H1 (cell line): Measurements from ENCODE around the gene LPO. TPM values are rescaled to one million over a fixed set of nuclear protein-coding genes. Genes with fewer than 3 reads are reported as not detected.

Experiments used
- CTCF ChIA-PET: fragments of 300-600 bp; sonication (Branson Sonifier 250); formaldehyde crosslinking; loops from one replicate; lab custom pipeline; 2021; ENCODE audit not compliant: partially characterized antibody; lab: Charles Lee
- POLR2A ChIA-PET: fragments of 300-600 bp; sonication (Branson Sonifier 250); formaldehyde crosslinking; loops from one replicate; lab custom pipeline; 2021; ENCODE audit warnings: inconsistent platforms; ENCODE audit not compliant: partially characterized antibody; lab: Charles Lee
- DNase-seq, 2 experiments: peaks; one replicate each; pipeline versions ENCODE4 v3.0.0 to v3.0.0-alpha.2; 2010 to 2022; ENCODE audit warnings: low spot score in 2 of 2, low read depth in 1 of 2, mixed read lengths in 1 of 2
- FAIRE-seq: peaks from 2 replicates; lab custom pipeline; 2011; peaks lifted over from hg19 to GRCh38; lab: Jason Lieb, UNC
- H2AFZ ChIP-seq: 2 replicates; pipeline ENCODE4 v1.8.1; 2012; ENCODE audit warnings: low read length, inconsistent platforms
- H2AK5ac ChIP-seq: 2 replicates; pipeline ENCODE4 v1.6.1; 2013; ENCODE audit warnings: low read depth, low read length
- H2BK120ac ChIP-seq: replicated peaks from 2 replicates; pipeline ENCODE3; 2013; ENCODE audit warnings: low read depth, low read length, inconsistent platforms
- H2BK12ac ChIP-seq: 2 replicates; pipeline ENCODE4 v1.6.1; 2013; ENCODE audit warnings: low read depth, low read length
- H2BK15ac ChIP-seq: 2 replicates; pipeline ENCODE4 v1.6.1; 2013; ENCODE audit warnings: low read length
- H2BK20ac ChIP-seq: 2 replicates; pipeline ENCODE4 v1.6.1; 2013; ENCODE audit warnings: low read length
- H2BK5ac ChIP-seq: 2 replicates; pipeline ENCODE4 v1.6.1; 2013; ENCODE audit warnings: low read depth, low read length
- H3K14ac ChIP-seq: 2 replicates; pipeline ENCODE4 v1.6.1; 2013; ENCODE audit warnings: inconsistent platforms; ENCODE audit not compliant: insufficient read length
- H3K18ac ChIP-seq: 2 replicates; pipeline ENCODE4 v1.6.1; 2013; ENCODE audit warnings: low read length; ENCODE audit errors: extremely low read depth
- H3K23ac ChIP-seq: 2 replicates; pipeline ENCODE4 v1.6.1; 2013; ENCODE audit warnings: inconsistent platforms; ENCODE audit not compliant: insufficient read length
- H3K23me2 ChIP-seq: 2 replicates; pipeline ENCODE4 v1.6.1; 2013; ENCODE audit warnings: low read depth, low read length
- H3K27ac ChIP-seq: 2 replicates; pipeline ENCODE4 v1.6.1; 2011; ENCODE audit warnings: low read depth, low read length, inconsistent platforms
- H3K27me3 ChIP-seq, 4 experiments: replicated peaks in 1 of 4; 1 replicate in 1 of 4; 2 replicates in 3 of 4; pipeline versions ENCODE4 v1.6.1 to v1.8.1; 2011 to 2013; ENCODE audit warnings: low read length in 3 of 4, mild to moderate bottlenecking in 3 of 4, inconsistent platforms in 2 of 4, mixed read lengths in 2 of 4, moderate library complexity in 1 of 4; ENCODE audit not compliant: control insufficient read depth in 3 of 4, insufficient read depth in 3 of 4; ENCODE audit errors: extremely low read depth in 1 of 4
- H3K36me3 ChIP-seq, 4 experiments: 2 replicates each; pipeline versions ENCODE4 v1.6.1 to v1.8.1; 2011 to 2013; ENCODE audit warnings: mild to moderate bottlenecking in 4 of 4, low read length in 3 of 4, moderate library complexity in 2 of 4, control low read depth in 1 of 4, inconsistent platforms in 1 of 4; ENCODE audit not compliant: insufficient read depth in 4 of 4, control insufficient read depth in 2 of 4
- H3K4ac ChIP-seq: replicated peaks from 2 replicates; pipeline ENCODE3; 2013; ENCODE audit warnings: low read length, low read depth, mixed read lengths, inconsistent platforms; ENCODE audit not compliant: insufficient read length
- H3K4me1 ChIP-seq, 4 experiments: replicated peaks in 1 of 4; 1 replicate in 1 of 4; 2 replicates in 3 of 4; pipeline versions ENCODE4 v1.6.1 to v1.8.1; 2011 to 2013; ENCODE audit warnings: low read length in 3 of 4, inconsistent platforms in 2 of 4, mixed read lengths in 1 of 4; ENCODE audit not compliant: insufficient read depth in 4 of 4, control insufficient read depth in 3 of 4
- H3K4me2 ChIP-seq, 2 experiments: 2 replicates each; pipeline versions ENCODE4 v1.6.1 to v1.8.1; 2011 to 2013; ENCODE audit warnings: low read depth in 2 of 2, low read length in 2 of 2, control low read depth in 1 of 2, inconsistent platforms in 1 of 2, mild to moderate bottlenecking in 1 of 2; ENCODE audit not compliant: insufficient read depth in 1 of 2
- H3K4me3 ChIP-seq, 4 experiments: fragments of 200-600, 300-600 bp in 1 of 4; sonication (generic), shearing (Covaris generic), sonication (Bioruptor Twin) in 1 of 4; 2 replicates each; pipeline versions ENCODE4 v1.5.1 to v1.8.1; 2011 to 2016; ENCODE audit warnings: low read length in 4 of 4, low read depth in 3 of 4, control low read depth in 2 of 4, inconsistent platforms in 2 of 4, mild to moderate bottlenecking in 2 of 4, mixed read lengths in 1 of 4, moderate library complexity in 1 of 4; ENCODE audit not compliant: insufficient read depth in 2 of 4; ENCODE audit errors: extremely low read depth in 1 of 4
- H3K56ac ChIP-seq: replicated peaks from 2 replicates; pipeline ENCODE3; 2013; ENCODE audit warnings: low read depth, mild to moderate bottlenecking, mixed read lengths, low read length, inconsistent platforms; ENCODE audit not compliant: insufficient read length
- H3K79me1 ChIP-seq: 2 replicates; pipeline ENCODE4 v1.6.1; 2013; ENCODE audit warnings: low read depth, low read length, control low read depth
- H3K79me2 ChIP-seq, 2 experiments: 2 replicates each; pipeline versions ENCODE4 v1.6.1 to v1.8.1; 2012 to 2013; ENCODE audit warnings: low read length in 2 of 2, mild to moderate bottlenecking in 2 of 2, inconsistent platforms in 1 of 2; ENCODE audit not compliant: insufficient read depth in 2 of 2, control insufficient read depth in 1 of 2
- H3K9ac ChIP-seq, 4 experiments: replicated peaks in 1 of 4; 1 replicate in 1 of 4; 2 replicates in 3 of 4; pipeline versions ENCODE4 v1.6.1 to v1.8.1; 2011 to 2013; ENCODE audit warnings: low read depth in 3 of 4, low read length in 3 of 4, control low read depth in 2 of 4, mild to moderate bottlenecking in 2 of 4, moderate library complexity in 2 of 4, inconsistent platforms in 1 of 4; ENCODE audit errors: extremely low read depth in 1 of 4
- H3K9me3 ChIP-seq, 2 experiments: 2 replicates each; pipeline versions ENCODE4 v1.6.1 to v1.8.1; 2012 to 2013; ENCODE audit warnings: mild to moderate bottlenecking in 2 of 2, moderate library complexity in 2 of 2, control low read depth in 1 of 2, inconsistent platforms in 1 of 2, low read depth in 1 of 2, low read length in 1 of 2, mixed read lengths in 1 of 2; ENCODE audit not compliant: insufficient read depth in 2 of 2
- H4K20me1 ChIP-seq, 2 experiments: replicated peaks in 1 of 2; 2 replicates each; pipeline versions ENCODE3 to v1.8.1; 2011 to 2013; ENCODE audit warnings: inconsistent platforms in 2 of 2, low read length in 2 of 2, mild to moderate bottlenecking in 1 of 2; ENCODE audit not compliant: insufficient read depth in 2 of 2, control insufficient read depth in 1 of 2
- H4K5ac ChIP-seq: 2 replicates; pipeline ENCODE4 v1.6.1; 2013; ENCODE audit warnings: low read length, low read depth, mixed read lengths, inconsistent platforms; ENCODE audit not compliant: insufficient read length
- H4K8ac ChIP-seq: 2 replicates; pipeline ENCODE4 v1.8.0; 2013; ENCODE audit warnings: mild to moderate bottlenecking, moderate library complexity, low read length, inconsistent platforms; ENCODE audit not compliant: insufficient read depth; ENCODE audit errors: extremely low read depth
- H4K91ac ChIP-seq: replicated peaks from 2 replicates; pipeline ENCODE3; 2013; ENCODE audit warnings: low read length, mixed read lengths, inconsistent platforms; ENCODE audit not compliant: insufficient read length
- HDAC2 ChIP-seq, 2 experiments: fragments of 300-600 bp in 1 of 2; sonication (generic) in 1 of 2; IDR thresholded peaks; 2 replicates each; pipeline ENCODE4 v1.6.1; 2011 to 2012; ENCODE audit warnings: low read depth in 2 of 2, low read length in 2 of 2, mild to moderate bottlenecking in 2 of 2, moderate library complexity in 2 of 2, borderline replicate concordance in 1 of 2, inconsistent platforms in 1 of 2
- KDM5A ChIP-seq: fragments of 200-600 bp; IDR thresholded peaks from 2 replicates; pipeline ENCODE4 v1.7.1; 2012; ENCODE audit warnings: mild to moderate bottlenecking, low read length, inconsistent platforms, mixed read lengths
- RBBP5 ChIP-seq: IDR thresholded peaks from 2 replicates; pipeline ENCODE4 v1.7.1; 2012; ENCODE audit warnings: low read depth, mild to moderate bottlenecking, inconsistent platforms, low read length, moderate library complexity, borderline replicate concordance
- SP1 ChIP-seq: IDR thresholded peaks from 2 replicates; pipeline ENCODE4 v1.6.1; 2011; ENCODE audit warnings: low read depth, low read length
- SP4 ChIP-seq: IDR thresholded peaks from 2 replicates; pipeline ENCODE4 v1.6.1; 2012; ENCODE audit warnings: low read length, inconsistent platforms
- WGBS, 2 experiments: shearing (Covaris generic) in 1 of 2; methylation state at CpG; one replicate each; pipeline versions ENCODE4 v1.1.6 to v1.1.7; 2013 to 2015; ENCODE audit warnings: low lambda C conversion rate in 2 of 2, mixed read lengths in 2 of 2, inconsistent platforms in 1 of 2, low coverage in 1 of 2, missing lambda C conversion rate in 1 of 2; ENCODE audit not compliant: insufficient replicate concordance in 2 of 2, insufficient coverage in 1 of 2, insufficient read length in 1 of 2; ENCODE audit errors: extremely low coverage in 1 of 2, missing lambda C conversion rate in 1 of 2; 5-methylcytosine and 5-hydroxymethylcytosine counted together
- polyA plus RNA-seq, 7 experiments: library from polyadenylated mRNA; depleted of rRNA in 3 of 7; stranded (reverse) in 5 of 7; unstranded in 2 of 7; fragments of >200 nt in 5 of 7; fragments of 200-250 nt in 2 of 7; gene quantifications; 1 replicate in 5 of 7; 2 replicates in 1 of 7; 4 replicates in 1 of 7; pipeline versions ENCODE4 v1.2.1 to v1.2.3, GENCODE V29; 2011 to 2013; ENCODE audit warnings: missing spikeins in 2 of 7, mixed read lengths in 2 of 7
- total RNA-seq: library from RNA; stranded (reverse); fragmentation: NEBNext Ultra II Directional; extraction: Animal tissue kit (Norgen Biotek cat#: 25700); gene quantifications from 2 replicates; pipeline ENCODE4 v1.2.1, GENCODE V29; 2021
- TF ChIP-seq, protein P1 (sequence below), 3 experiments: IDR thresholded peaks; 1 replicate in 2 of 3; 2 replicates in 1 of 3; pipeline versions ENCODE4 v1.5.1 to v1.6.1; 2011; ENCODE audit warnings: low read length in 3 of 3, mild to moderate bottlenecking in 3 of 3, inconsistent platforms in 2 of 3, low read depth in 1 of 3, moderate library complexity in 1 of 3; ENCODE audit not compliant: insufficient read depth in 1 of 3; ENCODE audit errors: control extremely low read depth in 1 of 3

LPO gene
- total and polyA plus RNA-seq, 2 of the 8 experiments (the other 6 are each of a cell fraction or from before 2014, with no cell fraction given), result 0.38 to 0.52 TPM

DNA sequence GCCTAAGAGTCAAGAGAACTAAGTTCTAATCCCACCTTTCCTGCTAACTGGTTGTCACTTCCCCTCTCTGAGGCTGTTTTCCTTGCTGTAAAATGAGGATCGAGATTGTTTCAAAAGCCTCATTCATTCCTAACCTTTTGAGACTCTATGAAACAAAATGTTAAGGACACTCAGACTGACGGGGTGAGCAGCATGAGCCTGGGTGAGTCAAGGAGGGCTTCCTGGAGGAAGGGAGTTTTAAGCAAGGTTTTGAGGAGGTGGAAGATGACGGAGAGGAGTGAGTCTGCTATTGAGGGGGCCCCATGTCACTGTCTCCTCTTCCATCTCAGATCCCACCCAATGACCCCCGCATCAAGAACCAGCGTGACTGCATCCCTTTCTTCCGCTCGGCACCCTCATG is 41.8 kb upstream of the LPO start:
- H3K79me1 ChIP-seq, result no peaks in the 10 kb centered on the region
- no peak overlapping the region for H2BK12ac ChIP-seq
- no peak overlapping the region for H4K5ac ChIP-seq
- no peak overlapping the region for H3K4ac ChIP-seq
- no peaks in the 10 kb centered on the region for H3K23me2 ChIP-seq
- 95% methylated on average over 7 of the region's 7 CpGs; no CpG with 5 or more reads in 1 of the 2 experiments for WGBS, 2 experiments
- no peak overlapping the region for H2BK20ac ChIP-seq
- H3K27me3 ChIP-seq, result no peaks in the 10 kb centered on the region
- POLR2A ChIA-PET, result no interaction called here
- no peak overlapping the region for H3K18ac ChIP-seq
- no peak overlapping the region for H2BK5ac ChIP-seq
- H3K56ac ChIP-seq, result no peak overlapping the region
- no peak overlapping the region for H3K4me3 ChIP-seq
- DNase-seq, result no peak
- H2AFZ ChIP-seq, result no peak overlapping the region
- H3K14ac ChIP-seq, result no peak overlapping the region
- TF ChIP-seq HDAC2 (IDR thresholded peaks at IDR 0.05; ENCODE audit: borderline replicate concordance in 1 of 2, low read depth in 2 of 2, low read length in 2 of 2) (no peak), RBBP5 (no peak), KDM5A (no peak), SP1 (no peak), SP4 (no peak)
- TF ChIP-seq, protein P1, sequence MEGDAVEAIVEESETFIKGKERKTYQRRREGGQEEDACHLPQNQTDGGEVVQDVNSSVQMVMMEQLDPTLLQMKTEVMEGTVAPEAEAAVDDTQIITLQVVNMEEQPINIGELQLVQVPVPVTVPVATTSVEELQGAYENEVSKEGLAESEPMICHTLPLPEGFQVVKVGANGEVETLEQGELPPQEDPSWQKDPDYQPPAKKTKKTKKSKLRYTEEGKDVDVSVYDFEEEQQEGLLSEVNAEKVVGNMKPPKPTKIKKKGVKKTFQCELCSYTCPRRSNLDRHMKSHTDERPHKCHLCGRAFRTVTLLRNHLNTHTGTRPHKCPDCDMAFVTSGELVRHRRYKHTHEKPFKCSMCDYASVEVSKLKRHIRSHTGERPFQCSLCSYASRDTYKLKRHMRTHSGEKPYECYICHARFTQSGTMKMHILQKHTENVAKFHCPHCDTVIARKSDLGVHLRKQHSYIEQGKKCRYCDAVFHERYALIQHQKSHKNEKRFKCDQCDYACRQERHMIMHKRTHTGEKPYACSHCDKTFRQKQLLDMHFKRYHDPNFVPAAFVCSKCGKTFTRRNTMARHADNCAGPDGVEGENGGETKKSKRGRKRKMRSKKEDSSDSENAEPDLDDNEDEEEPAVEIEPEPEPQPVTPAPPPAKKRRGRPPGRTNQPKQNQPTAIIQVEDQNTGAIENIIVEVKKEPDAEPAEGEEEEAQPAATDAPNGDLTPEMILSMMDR (IDR thresholded peaks at IDR 0.05; ENCODE audit: control extremely low read depth in 1 of 3, insufficient read depth in 1 of 3, low read depth in 1 of 3, low read length in 3 of 3), result no peak
- H2AK5ac ChIP-seq, result no peak overlapping the region
- H2BK120ac ChIP-seq, result no peak overlapping the region
- no peaks in the 10 kb centered on the region for H3K4me1 ChIP-seq
- no peak overlapping the region for H4K8ac ChIP-seq
- no peak overlapping the region for H3K9ac ChIP-seq
- CTCF ChIA-PET, result interaction anchor here (0.6 to 7.6 kb wide), 4 partner anchors 18 to 384 kb away, joined by 3 to 127 read pairs (median 3); partner anchors contain the start of gene MKS1
- no peaks in the 10 kb centered on the region for H3K36me3 ChIP-seq
- H3K79me2 ChIP-seq, result no peaks in the 10 kb centered on the region
- no peak overlapping the region for H4K91ac ChIP-seq
- H3K27ac ChIP-seq, result no peak overlapping the region
- H3K23ac ChIP-seq, result no peak overlapping the region
- no peaks in the 10 kb centered on the region for H3K9me3 ChIP-seq
- H2BK15ac ChIP-seq, result no peak overlapping the region
- no peak for FAIRE-seq
- no peaks in the 10 kb centered on the region for H4K20me1 ChIP-seq
- no peak overlapping the region for H3K4me2 ChIP-seq
